NT2/D1 (cell line): ENCODE data around the gene TIRAP.
"Not testable (repeated sequence)": the region's sequence is repeated elsewhere in the genome, so short reads cannot be mapped to it uniquely, and the experiment has no call there.

Source experiments
- DNase-seq: peaks from one replicate; pipeline ENCODE4 v3.0.0-alpha.2; 2011; ENCODE audit warnings: low read depth, low spot score
- H3K27me3 ChIP-seq: 2 replicates; pipeline ENCODE4 v1.6.0; 2011; ENCODE audit warnings: mild to moderate bottlenecking; ENCODE audit not compliant: insufficient read length, insufficient read depth
- H3K36me3 ChIP-seq: 2 replicates; pipeline ENCODE4 v1.6.1; 2011; ENCODE audit warnings: mild to moderate bottlenecking, low read length, mixed read lengths; ENCODE audit not compliant: insufficient read depth, insufficient read length
- H3K4me1 ChIP-seq: 2 replicates; pipeline ENCODE4 v1.5.1; 2011; ENCODE audit not compliant: insufficient read depth, insufficient read length
- H3K4me3 ChIP-seq: 2 replicates; pipeline ENCODE4 v1.5.1; 2011; ENCODE audit warnings: low read depth; ENCODE audit not compliant: insufficient read length
- H3K9ac ChIP-seq: 2 replicates; pipeline ENCODE4 v1.6.0; 2011; ENCODE audit warnings: low read depth; ENCODE audit not compliant: insufficient read length
- H3K9me3 ChIP-seq: 2 replicates; pipeline ENCODE4 v1.5.1; 2011; ENCODE audit warnings: mild to moderate bottlenecking, low read length; ENCODE audit not compliant: insufficient read depth
- SUZ12 ChIP-seq: IDR thresholded peaks from 2 replicates; pipeline ENCODE4 v1.6.1; 2011; ENCODE audit not compliant: insufficient read length, insufficient read depth; ENCODE audit errors: extremely low read depth
- YY1 ChIP-seq: IDR thresholded peaks from 2 replicates; pipeline ENCODE4 v1.6.1; 2011; ENCODE audit not compliant: insufficient read length, insufficient read depth
- ZNF274 ChIP-seq: IDR thresholded peaks from 2 replicates; pipeline ENCODE4 v1.6.1; 2011; ENCODE audit warnings: mild to moderate bottlenecking, low read depth, low read length

The TIRAP gene

GRCh38 chr11:126305699-126306098, 22.8 kb downstream of the TIRAP start:
- Histone ChIP-seq H3K9ac (no peak overlapping the region), H3K4me1 (no peaks in the 10 kb centered on the region), H3K36me3 (peaks cover 9% of the 10 kb centered on the region), H3K27me3 (no peaks in the 10 kb centered on the region), H3K4me3 (no peak overlapping the region), H3K9me3 (no peaks in the 10 kb centered on the region)
- DNase-seq, result no peak
- TF ChIP-seq ZNF274 (no peak), SUZ12 (no peak), YY1 (no peak)

GRCh38 chr11:126307706-126308105, 24.8 kb downstream of the TIRAP start:
- Histone ChIP-seq H3K9ac (no peak overlapping the region), H3K27me3 (no peaks in the 10 kb centered on the region), H3K4me1 (no peaks in the 10 kb centered on the region), H3K36me3 (peaks cover 11% of the 10 kb centered on the region), H3K4me3 (no peak overlapping the region), H3K9me3 (no peaks in the 10 kb centered on the region)
- peak; percentile 28 for DNase-seq
- TF ChIP-seq YY1 (no peak), ZNF274 (no peak), SUZ12 (no peak)

GRCh38 chr11:126308271-126308671, 25.4 kb downstream of the TIRAP start:
- TF ChIP-seq SUZ12 (no peak), ZNF274 (no peak), YY1 (no peak)
- Histone ChIP-seq H3K4me1 (no peaks in the 10 kb centered on the region), H3K36me3 (peaks cover 11% of the 10 kb centered on the region), H3K27me3 (no peaks in the 10 kb centered on the region), H3K9ac (no peak overlapping the region), H3K9me3 (no peaks in the 10 kb centered on the region), H3K4me3 (no peak overlapping the region)
- no peak for DNase-seq

GRCh38 chr11:126308771-126309170, 25.9 kb downstream of the TIRAP start:
- not testable (repeated sequence) for H3K9me3 ChIP-seq, DNase-seq, H3K4me1 ChIP-seq, H3K9ac ChIP-seq, H3K27me3 ChIP-seq, H3K4me3 ChIP-seq
- H3K36me3 ChIP-seq, result peaks cover 12% of the 10 kb centered on the region

- DNase-seq, result peak; percentile 48
- no peak for TF ChIP-seq SUZ12
- TF ChIP-seq ZNF274, result no peak
- TF ChIP-seq YY1, result no peak
- Histone ChIP-seq H3K9me3 (no peaks in the 10 kb centered on the region), H3K27me3 (no peaks in the 10 kb centered on the region), H3K4me3 (no peak overlapping the region), H3K4me1 (no peaks in the 10 kb centered on the region), H3K36me3 (peaks cover 15% of the 10 kb centered on the region), H3K9ac (no peak overlapping the region)
Observed at GRCh38 chr11:126310200-126310991, 27.5 kb downstream of the TIRAP start.

GRCh38 chr11:126310992-126311310, 28.1 kb downstream of the TIRAP start:
- DNase-seq, result no peak
- H3K9me3 ChIP-seq, result no peaks in the 10 kb centered on the region
- no peaks in the 10 kb centered on the region for H3K4me1 ChIP-seq
- H3K4me3 ChIP-seq, result no peak overlapping the region
- TF ChIP-seq ZNF274, result no peak
- TF ChIP-seq SUZ12, result no peak
- no peak for TF ChIP-seq YY1
- H3K27me3 ChIP-seq, result no peaks in the 10 kb centered on the region
- no peak overlapping the region for H3K9ac ChIP-seq
- peaks cover 15% of the 10 kb centered on the region for H3K36me3 ChIP-seq

- TF ChIP-seq SUZ12 (no peak), YY1 (no peak), ZNF274 (no peak)
- DNase-seq, result no peak
- Histone ChIP-seq H3K4me1 (no peaks in the 10 kb centered on the region), H3K4me3 (no peak overlapping the region), H3K9ac (no peak overlapping the region), H3K36me3 (peaks cover 12% of the 10 kb centered on the region), H3K27me3 (no peaks in the 10 kb centered on the region), H3K9me3 (no peaks in the 10 kb centered on the region)
Observed at GRCh38 chr11:126311401-126312291, 28.8 kb downstream of the TIRAP start.

- Histone ChIP-seq H3K27me3 (no peaks in the 10 kb centered on the region), H3K9ac (no peak overlapping the region), H3K9me3 (no peaks in the 10 kb centered on the region), H3K4me1 (no peaks in the 10 kb centered on the region), H3K36me3 (peaks cover 8% of the 10 kb centered on the region), H3K4me3 (no peak overlapping the region)
- TF ChIP-seq SUZ12 (no peak), ZNF274 (no peak), YY1 (no peak)
- DNase-seq, result no peak
Observed at GRCh38 chr11:126312961-126313360, 30.1 kb downstream of the TIRAP start.
